ENCODE data around the gene PRKCE. TPM values are rescaled to one million over a fixed set of nuclear protein-coding genes. Genes with fewer than 3 reads are reported as not detected.

The PRKCE gene
- total RNA-seq, 1 experiment from 2014 or later, result 4.4 TPM

DNA sequence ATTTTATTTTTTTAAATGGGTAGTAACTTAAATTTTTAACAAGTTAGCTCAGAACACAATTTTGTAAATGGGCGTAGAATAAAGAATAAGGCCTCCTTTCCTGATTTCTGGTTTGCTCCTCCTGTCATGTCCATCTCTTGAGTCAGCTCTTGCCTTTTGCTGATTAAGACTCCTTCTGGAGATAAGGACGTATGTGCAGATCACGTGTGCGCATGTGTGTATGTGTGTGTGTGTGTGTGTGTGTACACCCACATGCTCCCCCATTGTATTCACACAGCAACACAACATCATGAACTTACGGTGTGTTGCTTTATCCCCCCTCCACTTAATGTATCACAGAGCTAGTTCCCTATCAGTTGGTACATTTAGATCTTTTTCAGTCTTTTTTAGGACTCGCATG is 182.9 kb downstream of the PRKCE start:
- CTCF ChIA-PET, result no interaction called here
- no peak overlapping the region for H3K4me3 ChIP-seq (ENCODE audit: low read depth, low read length)
- peaks cover 21% of the 10 kb centered on the region for H3K9me3 Mint-ChIP-seq (ENCODE audit: unreplicated experiment)

DNA sequence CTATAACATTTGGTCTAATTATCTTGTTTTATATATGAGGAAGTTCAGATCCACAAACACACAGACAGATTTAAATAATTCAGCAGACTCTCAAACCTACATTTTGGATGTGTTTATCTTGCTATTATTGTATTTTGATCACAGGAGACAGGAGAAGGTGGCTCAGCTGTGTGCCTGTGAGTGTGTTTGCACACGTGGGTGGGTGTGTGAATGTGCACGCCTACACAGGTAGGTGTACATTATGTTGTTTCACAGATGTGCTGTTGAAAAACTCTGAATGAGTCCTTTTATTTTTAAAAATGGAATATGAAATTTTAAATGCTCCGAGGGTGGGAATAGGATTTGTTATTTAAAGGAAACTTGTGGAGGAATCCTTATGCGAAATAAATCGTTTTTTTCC is 183.4 kb downstream of the PRKCE start:
- Mint-ChIP-seq H3K9me3 (ENCODE audit: unreplicated experiment) (peaks cover 18% of the 10 kb centered on the region), H3K36me3 (ENCODE audit: insufficient read depth, unreplicated experiment) (no peaks in the 10 kb centered on the region), H3K27ac (ENCODE audit: unreplicated experiment) (no peak overlapping the region), H3K4me1 (ENCODE audit: low read depth, unreplicated experiment) (peaks cover 7% of the 10 kb centered on the region), H3K27me3 (ENCODE audit: insufficient read depth, unreplicated experiment) (peaks cover 4% of the 10 kb centered on the region), H3K4me3 (ENCODE audit: unreplicated experiment) (no peak overlapping the region)
- BruUV-seq (replicated peaks), result no TSS peak
- Histone ChIP-seq H3K36me3 (ENCODE audit: control insufficient read depth, insufficient read depth, low read length) (no peaks in the 10 kb centered on the region), H3K4me3 (ENCODE audit: low read depth, low read length) (no peak overlapping the region), H3K4me1 (no peaks in the 10 kb centered on the region), H3K27me3 (replicated peaks; ENCODE audit: control insufficient read depth, insufficient read depth, low read length) (no peaks in the 10 kb centered on the region), H3K9me3 (peaks cover 11% of the 10 kb centered on the region)
- ChIA-PET POLR2A (no interaction called here), CTCF (no interaction called here)
- TF ChIP-seq, protein P1, sequence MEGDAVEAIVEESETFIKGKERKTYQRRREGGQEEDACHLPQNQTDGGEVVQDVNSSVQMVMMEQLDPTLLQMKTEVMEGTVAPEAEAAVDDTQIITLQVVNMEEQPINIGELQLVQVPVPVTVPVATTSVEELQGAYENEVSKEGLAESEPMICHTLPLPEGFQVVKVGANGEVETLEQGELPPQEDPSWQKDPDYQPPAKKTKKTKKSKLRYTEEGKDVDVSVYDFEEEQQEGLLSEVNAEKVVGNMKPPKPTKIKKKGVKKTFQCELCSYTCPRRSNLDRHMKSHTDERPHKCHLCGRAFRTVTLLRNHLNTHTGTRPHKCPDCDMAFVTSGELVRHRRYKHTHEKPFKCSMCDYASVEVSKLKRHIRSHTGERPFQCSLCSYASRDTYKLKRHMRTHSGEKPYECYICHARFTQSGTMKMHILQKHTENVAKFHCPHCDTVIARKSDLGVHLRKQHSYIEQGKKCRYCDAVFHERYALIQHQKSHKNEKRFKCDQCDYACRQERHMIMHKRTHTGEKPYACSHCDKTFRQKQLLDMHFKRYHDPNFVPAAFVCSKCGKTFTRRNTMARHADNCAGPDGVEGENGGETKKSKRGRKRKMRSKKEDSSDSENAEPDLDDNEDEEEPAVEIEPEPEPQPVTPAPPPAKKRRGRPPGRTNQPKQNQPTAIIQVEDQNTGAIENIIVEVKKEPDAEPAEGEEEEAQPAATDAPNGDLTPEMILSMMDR (IDR thresholded peaks at IDR 0.05; ENCODE audit: insufficient read depth in 1 of 2, low read depth in 1 of 2, low read length in 1 of 2, severe bottlenecking in 1 of 2, unreplicated experiment in 1 of 2), result no peak
- intact Hi-C loops (cut with micrococcal nuclease; ENCODE audit: unreplicated experiment), result no loop called here
- no peak for DNase-seq

More for the DNA sequence above, 182.9 kb downstream of the PRKCE start:
- BruUV-seq (replicated peaks), result no TSS peak
- Histone ChIP-seq H3K9me3 (peaks cover 11% of the 10 kb centered on the region), H3K27me3 (replicated peaks; ENCODE audit: control insufficient read depth, insufficient read depth, low read length) (no peaks in the 10 kb centered on the region), H3K36me3 (ENCODE audit: control insufficient read depth, insufficient read depth, low read length) (no peaks in the 10 kb centered on the region), H3K4me1 (no peaks in the 10 kb centered on the region)
- intact Hi-C loops (cut with micrococcal nuclease; ENCODE audit: unreplicated experiment), result no loop called here
- POLR2A ChIA-PET, result no interaction called here
- Mint-ChIP-seq H3K27ac (ENCODE audit: unreplicated experiment) (no peak overlapping the region), H3K36me3 (ENCODE audit: insufficient read depth, unreplicated experiment) (no peaks in the 10 kb centered on the region), H3K27me3 (ENCODE audit: insufficient read depth, unreplicated experiment) (peaks cover 4% of the 10 kb centered on the region), H3K4me1 (ENCODE audit: low read depth, unreplicated experiment) (peaks cover 7% of the 10 kb centered on the region), H3K4me3 (ENCODE audit: unreplicated experiment) (no peak overlapping the region)
- no peak for DNase-seq
- TF ChIP-seq, protein P1 (IDR thresholded peaks at IDR 0.05; ENCODE audit: insufficient read depth in 1 of 2, low read depth in 1 of 2, low read length in 1 of 2, severe bottlenecking in 1 of 2, unreplicated experiment in 1 of 2), result no peak

DNA sequence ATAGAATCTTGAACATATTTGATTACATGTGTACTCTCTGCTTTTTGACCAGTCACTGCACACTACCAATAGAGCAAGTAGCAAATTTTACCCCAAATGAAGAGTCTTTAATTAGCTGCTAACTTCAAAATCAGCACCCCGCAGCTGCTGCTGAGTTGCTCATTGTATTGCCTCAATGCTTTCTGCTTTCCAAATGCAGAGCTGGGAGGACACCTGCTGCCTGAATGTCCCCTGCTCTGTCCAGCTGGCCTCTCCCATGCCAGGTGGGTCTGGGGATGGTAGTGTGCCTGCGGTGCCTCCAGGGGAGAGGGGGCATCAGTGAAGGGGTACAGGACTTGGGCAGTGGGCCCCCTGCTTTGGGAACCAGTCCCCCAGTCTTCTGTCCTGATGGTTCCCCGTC is 184.8 kb downstream of the PRKCE start:
- H3K4me3 Mint-ChIP-seq (ENCODE audit: unreplicated experiment), result no peak overlapping the region
- Histone ChIP-seq H3K36me3 (ENCODE audit: control insufficient read depth, insufficient read depth, low read length) (no peaks in the 10 kb centered on the region), H3K27me3 (replicated peaks; ENCODE audit: control insufficient read depth, insufficient read depth, low read length) (no peaks in the 10 kb centered on the region), H3K4me1 (no peaks in the 10 kb centered on the region), H3K9me3 (no peaks in the 10 kb centered on the region; the same call in 1 of the 2 replicates), H3K4me3 (ENCODE audit: low read depth, low read length) (no peak overlapping the region)
- BruUV-seq (replicated peaks), result no TSS peak
- no peaks in the 10 kb centered on the region for H3K36me3 Mint-ChIP-seq (ENCODE audit: insufficient read depth, unreplicated experiment)
- TF ChIP-seq, protein P1 (IDR thresholded peaks at IDR 0.05; ENCODE audit: insufficient read depth in 1 of 2, low read depth in 1 of 2, low read length in 1 of 2, severe bottlenecking in 1 of 2, unreplicated experiment in 1 of 2), result no peak
- DNase-seq, result no peak
- intact Hi-C loops (cut with micrococcal nuclease; ENCODE audit: unreplicated experiment), result no loop called here
- ChIA-PET POLR2A (no interaction called here), CTCF (interaction anchor here (0.6 kb wide), 1 partner anchor 10 kb away, joined by 3 read pairs; no protein-coding TSS in a partner anchor)
- peaks cover 4% of the 10 kb centered on the region for H3K27me3 Mint-ChIP-seq (ENCODE audit: insufficient read depth, unreplicated experiment)
- H3K27ac Mint-ChIP-seq (ENCODE audit: unreplicated experiment), result no peak overlapping the region
- peaks cover 4% of the 10 kb centered on the region for H3K9me3 Mint-ChIP-seq (ENCODE audit: unreplicated experiment)
- peaks cover 7% of the 10 kb centered on the region for H3K4me1 Mint-ChIP-seq (ENCODE audit: low read depth, unreplicated experiment)

All from Caco-2 (cell line).